GM19324 (cell line): Measurements from ENCODE around the gene NUTM1.
"Not testable (repeated sequence)": the region's sequence is repeated elsewhere in the genome, so short reads cannot be mapped to it uniquely, and the experiment has no call there.

Source experiments
- ATAC-seq: cut with Tn5 transposase; IDR thresholded peaks from one replicate; pipeline ENCODE4 v1.9.1; 2021; ENCODE audit warnings: mild to moderate bottlenecking, moderate library complexity; ENCODE audit not compliant: unreplicated experiment, low FRiP score

Gene NUTM1

GRCh38 chr15:34364041-34364440 is 20.9 kb downstream of the NUTM1 start:
- ATAC-seq: no peak

- ATAC-seq: no peak
These were observed 22.1 kb downstream of the NUTM1 start for GRCh38 chr15:34365091-34365825.

- ATAC-seq: no peak
These were observed 22.7 kb downstream of the NUTM1 start for GRCh38 chr15:34365836-34366235.

DNA sequence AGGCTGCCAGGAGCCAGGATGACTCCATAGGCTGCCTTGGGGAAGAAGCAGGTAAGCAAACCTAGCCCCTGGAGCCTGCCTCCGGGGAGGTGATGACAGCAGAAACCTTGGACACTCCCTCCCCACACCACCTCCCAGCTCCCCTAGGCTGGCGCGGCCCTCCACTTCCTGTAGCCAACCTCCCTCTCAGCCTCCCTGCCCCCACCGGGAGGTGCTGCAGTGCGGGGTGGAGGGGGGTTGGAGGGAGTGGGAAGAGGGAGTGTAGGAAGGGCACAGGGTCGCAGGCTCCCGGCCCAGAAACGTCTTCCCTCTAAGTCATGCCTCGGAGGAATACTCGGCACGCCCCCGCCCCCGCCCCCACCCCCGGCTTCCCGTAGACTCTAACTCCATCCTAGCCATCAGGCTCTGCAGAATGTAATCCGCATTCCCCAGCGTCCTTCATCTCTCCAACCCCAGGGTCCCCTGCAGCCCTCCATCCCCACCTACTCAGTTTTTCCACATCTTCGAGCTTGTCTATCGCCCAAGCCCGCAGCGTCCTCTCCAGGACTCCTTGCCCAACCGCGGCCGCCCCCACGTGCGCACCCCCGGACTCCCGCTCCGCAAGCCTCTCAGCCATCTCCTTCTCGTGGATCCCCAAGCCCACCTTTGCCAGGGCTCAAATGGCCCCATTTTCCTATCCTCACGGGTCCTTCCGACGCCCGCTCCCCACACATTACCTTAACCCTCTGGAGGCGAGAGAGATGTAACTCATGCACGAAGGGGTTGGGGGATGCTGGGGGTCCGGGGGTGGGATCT is 23.4 kb downstream of the NUTM1 start:
- no peak for ATAC-seq

GRCh38 chr15:34367101-34368081 is 24.3 kb downstream of the NUTM1 start, which contains the start of gene LPCAT4:
Gene LPCAT4 (minus strand): TSS chr15:34367196. CDS start chr15:34367100, 96 bp downstream.
- ATAC-seq: peak; percentile 90

- ATAC-seq: no peak
These were observed 27.0 kb downstream of the NUTM1 start for GRCh38 chr15:34370129-34370528.

DNA sequence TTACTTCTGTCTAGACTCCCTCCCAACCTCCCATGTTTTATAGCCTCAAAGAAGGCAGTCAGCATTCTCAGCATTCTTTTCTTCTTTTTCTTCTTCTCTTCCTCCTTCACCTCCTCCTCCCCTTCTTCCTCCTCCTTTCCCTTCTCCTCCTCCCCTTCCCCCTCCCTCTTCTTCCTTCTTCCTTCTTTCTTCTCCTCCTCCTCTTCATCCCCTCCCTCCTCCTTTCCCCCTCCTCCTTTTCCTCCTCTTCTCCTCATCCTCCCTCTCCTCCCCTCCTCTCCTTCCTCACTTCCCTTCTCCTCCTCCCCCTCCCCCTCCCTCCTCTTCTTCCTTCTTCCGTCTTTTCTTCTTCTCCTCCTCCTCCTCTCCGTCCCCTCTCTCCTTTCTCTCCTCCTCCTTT is 27.5 kb downstream of the NUTM1 start:
- ATAC-seq: no peak

- no peak for ATAC-seq
These were observed 30.8 kb downstream of the NUTM1 start for GRCh38 chr15:34373951-34374350.

GRCh38 chr15:34374816-34375215 is 31.7 kb downstream of the NUTM1 start:
- no peak for ATAC-seq

DNA sequence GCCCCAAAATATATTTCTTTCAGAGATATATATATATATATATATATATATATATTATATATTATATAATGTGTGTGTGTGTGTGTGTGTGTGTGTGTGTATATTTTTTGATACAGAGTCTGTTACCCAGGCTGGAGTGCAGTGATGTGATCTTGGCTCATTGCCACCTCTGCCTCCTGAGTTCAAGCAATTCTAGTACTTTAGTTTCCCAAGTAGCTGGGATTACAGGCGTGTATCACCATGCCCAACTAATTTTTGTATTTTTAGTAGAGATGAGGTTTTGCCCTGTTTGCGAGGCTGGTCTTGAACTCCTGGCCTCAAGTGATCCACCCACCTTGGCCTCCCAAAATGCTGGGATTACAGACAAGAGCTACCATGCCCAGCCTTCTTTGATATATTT is 32.4 kb downstream of the NUTM1 start:
- not testable (repeated sequence) for ATAC-seq

DNA sequence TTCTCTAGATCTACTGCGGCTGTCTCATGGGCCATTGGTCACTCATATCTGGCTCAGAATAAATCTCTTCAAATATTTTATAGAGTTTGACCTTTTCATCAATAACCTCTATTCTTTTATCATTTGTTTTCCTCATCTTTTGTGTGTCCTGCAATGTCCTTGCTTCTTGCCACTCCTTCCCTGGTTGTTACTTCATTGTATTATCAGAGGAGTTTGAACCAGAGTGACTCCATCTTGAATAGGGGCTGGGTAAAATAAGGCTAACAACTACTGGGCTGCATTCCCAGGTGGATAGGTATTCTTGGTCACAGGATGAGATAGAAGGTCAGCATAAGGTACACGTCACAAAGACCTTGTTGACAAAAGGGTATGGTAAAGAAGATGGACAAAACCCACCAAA is 33.7 kb downstream of the NUTM1 start:
- ATAC-seq: no peak

- ATAC-seq: not testable (repeated sequence)
These were observed 37.4 kb downstream of the NUTM1 start for GRCh38 chr15:34380491-34380890.

DNA sequence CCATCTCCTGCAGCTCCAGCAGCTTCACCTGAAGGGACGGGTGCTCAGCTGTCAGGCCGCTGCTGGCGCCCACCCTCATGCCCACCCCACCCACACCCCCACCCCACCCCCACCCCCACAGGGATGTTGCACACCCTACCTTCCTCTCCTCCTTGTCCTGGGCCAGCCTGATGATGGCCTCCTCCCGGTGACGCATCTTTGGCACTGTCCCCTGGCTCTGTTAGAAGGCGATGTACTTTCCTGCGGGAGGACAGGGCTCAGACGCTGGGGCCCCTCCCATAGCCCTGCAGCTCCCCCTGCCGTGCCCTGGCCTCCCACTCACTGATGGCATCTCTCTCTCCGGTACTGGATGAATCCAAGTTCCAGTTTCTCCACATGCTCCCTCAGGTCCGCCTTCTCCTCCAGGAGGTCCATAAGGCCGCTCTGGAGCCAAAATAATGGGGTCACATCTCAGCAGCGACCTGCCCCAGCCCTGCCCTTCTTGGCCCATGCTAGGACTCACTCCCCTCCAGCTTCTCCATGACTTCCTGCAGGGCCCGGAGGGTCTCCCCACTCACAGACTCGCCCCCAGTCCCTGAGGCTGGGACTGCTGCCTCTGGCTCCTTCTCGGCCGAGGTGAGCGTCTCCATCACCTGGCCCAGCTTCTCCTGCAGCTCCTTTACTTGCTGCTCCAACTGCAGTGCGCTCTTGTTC is 38.9 kb downstream of the NUTM1 start:
- ATAC-seq: not testable (repeated sequence)

- ATAC-seq: not testable (repeated sequence)
These were observed 46.5 kb downstream of the NUTM1 start for GRCh38 chr15:34389594-34390086.

DNA sequence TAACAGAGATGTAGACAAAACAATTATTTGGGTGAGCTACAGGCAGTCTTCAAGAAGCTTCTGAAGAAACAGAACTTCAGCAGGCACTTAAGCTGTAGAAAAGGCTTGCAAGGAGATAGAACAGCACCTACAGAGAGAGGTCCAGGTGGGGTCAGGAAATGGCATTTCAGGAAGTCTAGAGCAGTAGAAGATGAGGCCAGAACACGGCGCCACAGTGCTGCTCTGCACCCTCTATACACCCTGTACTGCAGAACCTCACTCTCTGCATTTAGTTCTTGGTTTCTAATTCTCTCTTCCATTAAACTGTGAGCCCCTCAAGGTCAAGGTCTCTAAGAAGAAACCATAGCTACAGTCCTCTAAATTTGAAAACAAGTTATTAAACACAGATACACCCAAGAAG is 49.9 kb downstream of the NUTM1 start:
- ATAC-seq: not testable (repeated sequence)

DNA sequence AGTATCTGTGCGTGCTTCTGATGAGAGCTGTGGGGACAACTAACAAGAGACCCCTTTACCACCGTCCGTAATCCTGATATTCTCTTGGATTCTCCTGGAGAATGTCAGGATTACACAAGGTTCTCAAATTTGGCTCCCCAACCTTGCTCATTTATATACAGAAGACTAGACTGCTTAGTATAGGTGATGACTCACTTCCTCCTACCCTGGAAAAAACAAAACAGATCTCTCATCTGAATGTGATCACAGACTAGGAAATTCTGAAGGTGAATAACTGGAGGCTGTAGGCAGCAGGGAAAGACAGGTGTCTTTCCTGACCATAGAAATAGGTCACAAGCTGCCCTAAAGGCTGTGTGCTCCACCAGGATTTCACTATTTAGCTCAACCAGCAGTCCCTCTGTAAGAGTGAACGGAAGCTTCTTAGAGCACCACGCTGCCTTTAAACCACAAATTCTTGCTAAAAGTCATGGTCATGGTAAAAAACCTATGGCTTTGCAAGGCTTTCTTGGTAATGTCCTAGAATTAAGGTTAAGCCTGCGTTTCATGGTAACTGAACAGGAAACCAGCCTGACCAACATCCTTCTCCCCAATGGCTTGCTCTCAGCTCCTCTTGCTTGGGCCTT is 54.6 kb downstream of the NUTM1 start:
- not testable (repeated sequence) for ATAC-seq

DNA sequence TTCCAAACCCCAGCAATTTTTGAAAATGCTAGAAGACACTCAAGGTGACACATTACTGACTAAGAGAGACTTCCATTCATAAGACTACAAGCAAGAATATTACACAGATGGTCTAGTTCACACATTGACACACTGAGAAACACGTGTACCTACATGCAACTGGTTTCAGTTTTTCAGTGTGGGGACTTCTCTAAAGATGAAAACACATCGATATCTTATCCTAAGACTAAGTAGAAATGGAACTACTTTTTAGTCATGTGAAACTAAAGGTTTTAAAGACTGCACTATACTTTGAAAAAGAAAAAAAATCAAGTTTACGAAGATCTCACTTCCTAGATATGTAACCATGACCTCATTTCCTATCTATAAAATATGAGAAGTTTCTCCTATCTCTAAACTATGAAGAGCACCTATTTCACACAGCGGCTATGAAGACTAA is 60.1 kb downstream of the NUTM1 start:
- ATAC-seq: peak; percentile 52

- ATAC-seq: not testable (repeated sequence)
These were observed 60.8 kb downstream of the NUTM1 start for GRCh38 chr15:34403899-34404298.
